Renal pelvis (tissue), 4 donors: ENCODE data around the gene TCEA3. TPM values are rescaled to one million over a fixed set of nuclear protein-coding genes. Genes with fewer than 3 reads are reported as not detected.

Experiments used
- DNase-seq: peaks from one replicate; pipeline ENCODE4 v3.0.0-alpha.2; 2013
- polyA plus RNA-seq, 3 donors: library from polyadenylated mRNA; unstranded; fragments of 120-200 nt; gene quantifications; one replicate each; pipeline ENCODE4 v1.2.1, GENCODE V29; 2013; ENCODE audit not compliant: insufficient read length in 3 of 3

The TCEA3 gene
- polyA plus RNA-seq, 3 donors: 51.8 to 57.3 (median 52.5) TPM

- DNase-seq: no peak
Measured at GRCh38 chr1:23451441-23451840, 26.9 kb upstream of the TCEA3 start.

- no peak for DNase-seq
Measured at GRCh38 chr1:23450894-23451293, 26.3 kb upstream of the TCEA3 start.

GRCh38 chr1:23449958-23450357 lies 25.4 kb upstream of the TCEA3 start:
- DNase-seq: no peak

- no peak for DNase-seq
Measured at GRCh38 chr1:23449306-23449705, 24.8 kb upstream of the TCEA3 start.

- DNase-seq: no peak
Measured at GRCh38 chr1:23448846-23449245, 24.3 kb upstream of the TCEA3 start.

GRCh38 chr1:23446661-23447310 lies 22.2 kb upstream of the TCEA3 start:
- no peak for DNase-seq

- no peak for DNase-seq
Measured at GRCh38 chr1:23444596-23445390, 20.2 kb upstream of the TCEA3 start.

GRCh38 chr1:23444104-23444533 lies 19.6 kb upstream of the TCEA3 start:
- no peak for DNase-seq

GRCh38 chr1:23442751-23443150 lies 18.2 kb upstream of the TCEA3 start:
- DNase-seq: no peak

GRCh38 chr1:23441446-23442148 lies 17.0 kb upstream of the TCEA3 start:
- no peak for DNase-seq

- DNase-seq: no peak
Measured at GRCh38 chr1:23438545-23438944, 14.0 kb upstream of the TCEA3 start.

- DNase-seq: no peak
Measured at GRCh38 chr1:23437355-23437664, 12.8 kb upstream of the TCEA3 start.

GRCh38 chr1:23436520-23437354 lies 12.2 kb upstream of the TCEA3 start:
- DNase-seq: no peak

- DNase-seq: no peak
Measured at GRCh38 chr1:23434260-23434775, 9.8 kb upstream of the TCEA3 start.

- DNase-seq: no peak
Measured at GRCh38 chr1:23433122-23433521, 8.6 kb upstream of the TCEA3 start.

GRCh38 chr1:23431431-23431830 lies 6.9 kb upstream of the TCEA3 start:
- DNase-seq: no peak

- DNase-seq: no peak
Measured at GRCh38 chr1:23430803-23431202, 6.3 kb upstream of the TCEA3 start.

- DNase-seq: no peak
Measured at GRCh38 chr1:23428136-23428905, 3.8 kb upstream of the TCEA3 start.

GRCh38 chr1:23427550-23427949 lies 3.0 kb upstream of the TCEA3 start:
- DNase-seq: no peak

- no peak for DNase-seq
Measured at GRCh38 chr1:23426828-23427227, 2.3 kb upstream of the TCEA3 start.

GRCh38 chr1:23425193-23425494 lies 596 bp upstream of the TCEA3 start:
- no peak for DNase-seq
